NB4 (cell line): ENCODE results near the gene WNT6.

ENCODE experiments used
- DNase-seq: peaks from one replicate; pipeline ENCODE4 v3.0.0; 2010; ENCODE audit warnings: low read depth
- H3K4me3 ChIP-seq: one replicate; pipeline ENCODE4 v1.5.1; 2011; ENCODE audit warnings: mild to moderate bottlenecking, low read depth, low read length, moderate library complexity
- MYC ChIP-seq: IDR thresholded peaks from 2 replicates; pipeline ENCODE4 v1.6.1; 2011; ENCODE audit warnings: low read depth, low read length
- POLR2A ChIP-seq: IDR thresholded peaks from 2 replicates; pipeline ENCODE4 v1.6.1; 2011; ENCODE audit warnings: mild to moderate bottlenecking; ENCODE audit not compliant: insufficient read length; ENCODE audit errors: extremely low read depth
- TF ChIP-seq, protein P1 (sequence below): IDR thresholded peaks from one replicate; pipeline ENCODE4 v1.5.1; 2012; ENCODE audit warnings: low read depth, low read length
- TF ChIP-seq, protein P2 (sequence below): IDR thresholded peaks from 2 replicates; pipeline ENCODE4 v1.6.1; 2011; ENCODE audit warnings: low read depth, low read length

The WNT6 gene

DNA sequence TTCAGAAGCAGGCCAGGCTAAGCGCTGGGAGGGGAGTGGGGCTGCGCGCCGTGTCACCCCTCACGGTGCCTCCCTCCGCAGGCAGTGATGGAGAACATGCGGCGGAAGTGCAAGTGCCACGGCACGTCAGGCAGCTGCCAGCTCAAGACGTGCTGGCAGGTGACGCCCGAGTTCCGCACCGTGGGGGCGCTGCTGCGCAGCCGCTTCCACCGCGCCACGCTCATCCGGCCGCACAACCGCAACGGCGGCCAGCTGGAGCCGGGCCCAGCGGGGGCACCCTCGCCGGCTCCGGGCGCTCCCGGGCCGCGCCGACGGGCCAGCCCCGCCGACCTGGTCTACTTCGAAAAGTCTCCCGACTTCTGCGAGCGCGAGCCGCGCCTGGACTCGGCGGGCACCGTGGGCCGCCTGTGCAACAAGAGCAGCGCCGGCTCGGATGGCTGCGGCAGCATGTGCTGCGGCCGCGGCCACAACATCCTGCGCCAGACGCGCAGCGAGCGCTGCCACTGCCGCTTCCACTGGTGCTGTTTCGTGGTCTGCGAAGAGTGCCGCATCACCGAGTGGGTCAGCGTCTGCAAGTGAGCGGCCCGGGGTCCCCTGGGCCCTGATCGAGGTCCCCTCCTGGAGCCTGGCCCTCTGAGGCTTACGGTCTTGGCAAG, 33.2 kb downstream of the WNT6 start:
- H3K4me3 ChIP-seq = peak overlapping the region; percentile 44
- TF ChIP-seq, protein P1, sequence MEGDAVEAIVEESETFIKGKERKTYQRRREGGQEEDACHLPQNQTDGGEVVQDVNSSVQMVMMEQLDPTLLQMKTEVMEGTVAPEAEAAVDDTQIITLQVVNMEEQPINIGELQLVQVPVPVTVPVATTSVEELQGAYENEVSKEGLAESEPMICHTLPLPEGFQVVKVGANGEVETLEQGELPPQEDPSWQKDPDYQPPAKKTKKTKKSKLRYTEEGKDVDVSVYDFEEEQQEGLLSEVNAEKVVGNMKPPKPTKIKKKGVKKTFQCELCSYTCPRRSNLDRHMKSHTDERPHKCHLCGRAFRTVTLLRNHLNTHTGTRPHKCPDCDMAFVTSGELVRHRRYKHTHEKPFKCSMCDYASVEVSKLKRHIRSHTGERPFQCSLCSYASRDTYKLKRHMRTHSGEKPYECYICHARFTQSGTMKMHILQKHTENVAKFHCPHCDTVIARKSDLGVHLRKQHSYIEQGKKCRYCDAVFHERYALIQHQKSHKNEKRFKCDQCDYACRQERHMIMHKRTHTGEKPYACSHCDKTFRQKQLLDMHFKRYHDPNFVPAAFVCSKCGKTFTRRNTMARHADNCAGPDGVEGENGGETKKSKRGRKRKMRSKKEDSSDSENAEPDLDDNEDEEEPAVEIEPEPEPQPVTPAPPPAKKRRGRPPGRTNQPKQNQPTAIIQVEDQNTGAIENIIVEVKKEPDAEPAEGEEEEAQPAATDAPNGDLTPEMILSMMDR = peak; percentile 40
- TF ChIP-seq MYC = peak; percentile 84
- TF ChIP-seq POLR2A = no peak
- TF ChIP-seq, protein P2, sequence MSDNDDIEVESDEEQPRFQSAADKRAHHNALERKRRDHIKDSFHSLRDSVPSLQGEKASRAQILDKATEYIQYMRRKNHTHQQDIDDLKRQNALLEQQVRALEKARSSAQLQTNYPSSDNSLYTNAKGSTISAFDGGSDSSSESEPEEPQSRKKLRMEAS = peak; percentile 74
- peak; percentile 90 for DNase-seq

DNA sequence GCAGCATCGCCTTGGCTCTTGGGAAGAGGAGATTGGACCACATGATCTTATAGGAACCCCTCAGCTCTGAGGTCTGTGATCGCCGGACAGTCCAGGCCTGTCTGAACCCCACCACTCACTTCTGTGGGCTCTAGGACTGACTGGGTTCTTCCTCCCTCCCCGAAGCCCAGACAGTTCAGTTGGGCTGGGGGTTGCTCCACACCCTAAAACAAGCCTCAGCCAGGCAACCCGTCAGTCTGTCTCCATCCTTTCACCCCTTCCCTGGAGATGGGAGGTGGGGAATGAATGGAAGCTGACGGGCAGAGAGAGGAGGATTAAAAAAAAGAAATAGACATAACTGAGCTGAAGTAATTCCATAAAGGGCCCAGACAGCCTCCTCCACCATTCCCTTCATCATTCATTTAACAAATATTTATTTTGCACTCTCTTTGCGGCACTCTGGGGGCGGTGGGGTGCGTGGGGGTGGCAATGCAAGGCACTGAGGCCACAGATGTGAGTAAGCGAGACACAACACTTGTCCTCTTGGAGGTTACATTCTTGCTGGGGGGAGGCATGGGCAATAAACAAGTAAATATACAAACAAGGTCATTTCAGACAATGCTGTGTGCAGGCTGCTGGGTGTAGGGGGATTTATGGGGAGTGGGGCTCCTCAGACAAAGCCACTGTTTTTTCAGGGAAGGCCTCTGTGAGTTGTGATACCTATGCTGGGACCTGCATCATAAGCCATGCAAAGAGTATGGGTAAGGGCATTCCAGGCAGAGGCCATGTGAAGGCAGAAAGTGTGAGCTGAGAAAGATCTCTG, 33.9 kb downstream of the WNT6 start:
- peak overlapping the region; percentile 44 for H3K4me3 ChIP-seq
- TF ChIP-seq MYC = no peak
- TF ChIP-seq, protein P2 = no peak
- TF ChIP-seq, protein P1 = no peak
- no peak for TF ChIP-seq POLR2A
- DNase-seq = no peak

DNA sequence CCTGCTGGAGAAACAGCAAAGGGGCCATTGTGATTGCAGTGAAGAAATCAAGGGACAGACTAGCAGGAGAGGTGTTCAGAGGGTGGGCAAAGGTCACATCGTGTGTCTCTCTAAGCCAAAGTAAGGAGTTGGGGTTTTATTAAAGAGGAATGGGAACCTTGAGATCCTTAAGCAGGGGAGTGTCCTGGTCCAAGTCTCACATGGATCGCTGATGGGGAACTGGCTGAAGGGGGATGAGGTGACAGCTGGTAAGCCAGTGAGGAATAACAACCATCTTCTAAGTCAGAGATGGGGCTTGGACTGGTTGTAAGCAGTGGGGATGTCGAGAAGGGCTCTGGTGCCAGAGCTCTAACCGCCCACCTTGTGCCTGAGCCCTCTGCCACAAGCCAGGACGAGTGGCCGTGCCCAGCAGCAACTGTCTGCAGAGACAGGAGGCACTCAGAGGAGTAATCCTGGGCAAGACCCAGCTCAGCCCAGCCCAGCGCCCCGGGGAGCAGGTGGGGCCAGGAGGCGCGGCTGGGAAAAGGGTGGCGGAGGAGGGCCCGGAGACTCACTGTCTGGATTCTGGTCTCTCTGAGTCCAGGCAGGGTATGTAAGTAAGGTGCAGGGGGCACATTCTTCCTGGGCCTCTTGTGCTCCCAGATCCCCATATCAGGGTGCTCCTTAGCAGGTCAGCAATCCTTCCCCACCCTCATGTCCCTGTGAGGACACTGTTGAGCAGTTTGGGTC, 34.7 kb downstream of the WNT6 start:
- DNase-seq = no peak
- no peak overlapping the region for H3K4me3 ChIP-seq
- TF ChIP-seq, protein P2 = no peak
- TF ChIP-seq, protein P1 = no peak
- TF ChIP-seq MYC (no peak), POLR2A (no peak)

DNA sequence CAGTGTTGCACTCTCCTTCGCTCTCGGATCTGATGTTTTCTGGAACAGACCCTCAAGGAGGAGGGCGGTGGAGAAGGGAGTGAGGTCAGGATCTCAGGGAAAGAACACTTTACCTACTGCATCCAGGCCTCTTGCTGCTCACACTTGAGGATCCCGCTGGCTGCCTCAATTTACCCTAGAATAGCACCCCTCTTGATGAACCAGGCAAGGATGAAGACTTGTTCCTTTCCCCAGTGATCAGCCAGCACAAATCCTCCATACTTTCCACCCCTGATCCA, 35.2 kb downstream of the WNT6 start:
- no peak overlapping the region for H3K4me3 ChIP-seq
- DNase-seq = no peak
- TF ChIP-seq, protein P2 = no peak
- no peak for TF ChIP-seq MYC
- no peak for TF ChIP-seq POLR2A
- TF ChIP-seq, protein P1 = no peak

DNA sequence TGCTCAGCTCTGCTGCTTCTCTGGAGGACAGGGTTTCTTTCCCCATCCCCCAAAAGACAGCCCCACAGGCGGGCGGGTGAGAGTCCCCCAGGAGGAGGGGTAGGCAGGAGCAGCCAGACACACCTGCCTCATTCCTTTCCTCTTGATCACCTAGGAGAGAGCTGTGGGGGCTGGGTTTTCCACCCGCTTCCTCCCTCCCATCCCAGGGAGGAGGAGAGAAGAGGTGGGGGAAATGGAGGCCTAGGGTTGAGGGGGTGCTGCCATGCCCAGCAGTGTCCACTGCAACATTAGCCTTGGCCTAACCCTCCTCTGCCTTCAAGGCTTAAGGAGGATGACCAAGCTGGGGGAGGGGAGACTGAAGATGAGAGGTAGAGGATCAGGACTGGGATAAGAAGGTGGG, 35.7 kb downstream of the WNT6 start:
- no peak for TF ChIP-seq MYC
- TF ChIP-seq, protein P1 = no peak
- TF ChIP-seq, protein P2 = no peak
- no peak for TF ChIP-seq POLR2A
- DNase-seq = no peak
- no peak overlapping the region for H3K4me3 ChIP-seq
